Measurements from ENCODE around the gene ZNF438. TPM values are rescaled to one million over a fixed set of nuclear protein-coding genes. Genes with fewer than 3 reads are reported as not detected.
A peak's percentile ranks its signal among the peaks of the same experiment; 100 is the strongest.

The ZNF438 gene
- polyA plus RNA-seq, 3 donors = 5.4 to 11.1 (median 9.3) TPM

- 20% methylated on average over 3 of the region's 5 CpGs for WGBS (ENCODE audit: insufficient coverage)
- H3K4me3 ChIP-seq (replicated peaks in 1 of 3; ENCODE audit: low read depth in 2 of 3, low read length in 3 of 3) = peak overlapping the region; percentile 74 to 94 (median 84)
- H2AFZ ChIP-seq (ENCODE audit: insufficient read depth, low read depth, low read length, poor library complexity, severe bottlenecking) = peak overlapping the region; percentile 85
- Mint-ChIP-seq H3K4me3 (peak overlapping the region; percentile 84 to 90), H3K36me3 (peaks cover 0 to 3% of the 10 kb centered on the region in 2 donors), H3K9me3 (no peaks in the 10 kb centered on the region), H3K27me3 (ENCODE audit: low read depth in 3 of 3) (no peaks in the 10 kb centered on the region), H3K4me1 (peaks cover 45% of the 10 kb centered on the region), H3K27ac (peak overlapping the region; percentile 98 to 99 (median 99))
- peak overlapping the region; percentile 96 to 100 for H3K27ac ChIP-seq (ENCODE audit: low read depth in 1 of 2, low read length in 2 of 2)
- peaks cover 46% of the 10 kb centered on the region for H3K79me2 ChIP-seq (ENCODE audit: insufficient read depth, low read length)
- no peaks in the 10 kb centered on the region for H3K27me3 ChIP-seq (ENCODE audit: control insufficient read depth in 2 of 2, insufficient read depth in 2 of 2, low read length in 2 of 2)
- H3K9me3 ChIP-seq (replicated peaks in 1 of 2; ENCODE audit: control insufficient read depth in 1 of 2, insufficient read depth in 1 of 2, low read length in 2 of 2) = no peaks in the 10 kb centered on the region
- H4K20me1 ChIP-seq (ENCODE audit: insufficient read depth, low read length) = no peaks in the 10 kb centered on the region
- no peak for DNase-seq
- peak overlapping the region; percentile 87 for H3K9ac ChIP-seq (ENCODE audit: insufficient read depth, low read length, poor library complexity, severe bottlenecking)
- peaks cover 40 to 41% of the 10 kb centered on the region in 2 donors for H3K4me1 ChIP-seq (ENCODE audit: control insufficient read depth in 1 of 2, insufficient read depth in 2 of 2, low read length in 2 of 2)
- peak overlapping the region; percentile 76 for H3K4me2 ChIP-seq (replicated peaks; ENCODE audit: extremely low read depth, low read length, poor library complexity, severe bottlenecking)
- intact Hi-C loops (cut with micrococcal nuclease) = loop anchor here (5.0 to 10.0 kb wide), 3 partner anchors 34 to 734 kb away; no protein-coding TSS in a partner anchor
- no peaks in the 10 kb centered on the region for H3K36me3 ChIP-seq (replicated peaks in 1 of 2; ENCODE audit: control insufficient read depth in 1 of 2, insufficient read depth in 2 of 2, low read length in 2 of 2)
- no peak for TF ChIP-seq CTCF (IDR thresholded peaks at IDR 0.05)
Observed at GRCh38 chr10:31031205-31031557, 484 bp downstream of the ZNF438 start.

GRCh38 chr10:31030800-31031199, 865 bp downstream of the ZNF438 start:
- Histone ChIP-seq H3K4me3 (replicated peaks in 1 of 3; ENCODE audit: low read depth in 2 of 3, low read length in 3 of 3) (peak overlapping the region; percentile 74 to 94 (median 84)), H3K27ac (ENCODE audit: low read depth in 1 of 2, low read length in 2 of 2) (peak overlapping the region in 1 of 2 donors; percentile 96), H3K36me3 (replicated peaks in 1 of 2; ENCODE audit: control insufficient read depth in 1 of 2, insufficient read depth in 2 of 2, low read length in 2 of 2) (no peaks in the 10 kb centered on the region), H4K20me1 (ENCODE audit: insufficient read depth, low read length) (no peaks in the 10 kb centered on the region), H3K9ac (ENCODE audit: insufficient read depth, low read length, poor library complexity, severe bottlenecking) (peak overlapping the region; percentile 87), H3K4me2 (replicated peaks; ENCODE audit: extremely low read depth, low read length, poor library complexity, severe bottlenecking) (peak overlapping the region; percentile 76), H3K27me3 (ENCODE audit: control insufficient read depth in 2 of 2, insufficient read depth in 2 of 2, low read length in 2 of 2) (no peaks in the 10 kb centered on the region), H3K4me1 (ENCODE audit: control insufficient read depth in 1 of 2, insufficient read depth in 2 of 2, low read length in 2 of 2) (peaks cover 40 to 41% of the 10 kb centered on the region in 2 donors), H3K79me2 (ENCODE audit: insufficient read depth, low read length) (peaks cover 46% of the 10 kb centered on the region), H2AFZ (ENCODE audit: insufficient read depth, low read depth, low read length, poor library complexity, severe bottlenecking) (peak overlapping the region; percentile 85), H3K9me3 (replicated peaks in 1 of 2; ENCODE audit: control insufficient read depth in 1 of 2, insufficient read depth in 1 of 2, low read length in 2 of 2) (no peaks in the 10 kb centered on the region)
- peaks cover 47% of the 10 kb centered on the region for H3K4me1 Mint-ChIP-seq
- peak overlapping the region; percentile 84 to 90 for H3K4me3 Mint-ChIP-seq
- H3K9me3 Mint-ChIP-seq = no peaks in the 10 kb centered on the region
- DNase-seq = no peak
- H3K27me3 Mint-ChIP-seq (ENCODE audit: low read depth in 3 of 3) = no peaks in the 10 kb centered on the region
- intact Hi-C loops (cut with micrococcal nuclease) = loop anchor here (5.0 to 10.0 kb wide), 3 partner anchors 33 to 734 kb away; no protein-coding TSS in a partner anchor
- TF ChIP-seq CTCF (IDR thresholded peaks at IDR 0.05) = no peak
- WGBS (ENCODE audit: insufficient coverage) = 93% methylated on average over 3 of the region's 8 CpGs
- H3K27ac Mint-ChIP-seq = peak overlapping the region; percentile 98 to 99 (median 99)
- H3K36me3 Mint-ChIP-seq = peaks cover 0 to 3% of the 10 kb centered on the region in 2 donors
